ENCODE measurements around the gene MACROD2.

The MACROD2 gene

GRCh38 chr20:14643556-14643955, 648.2 kb downstream of the MACROD2 start:
- DNase-seq (ENCODE audit: low read depth, low spot score): no peak

DNA sequence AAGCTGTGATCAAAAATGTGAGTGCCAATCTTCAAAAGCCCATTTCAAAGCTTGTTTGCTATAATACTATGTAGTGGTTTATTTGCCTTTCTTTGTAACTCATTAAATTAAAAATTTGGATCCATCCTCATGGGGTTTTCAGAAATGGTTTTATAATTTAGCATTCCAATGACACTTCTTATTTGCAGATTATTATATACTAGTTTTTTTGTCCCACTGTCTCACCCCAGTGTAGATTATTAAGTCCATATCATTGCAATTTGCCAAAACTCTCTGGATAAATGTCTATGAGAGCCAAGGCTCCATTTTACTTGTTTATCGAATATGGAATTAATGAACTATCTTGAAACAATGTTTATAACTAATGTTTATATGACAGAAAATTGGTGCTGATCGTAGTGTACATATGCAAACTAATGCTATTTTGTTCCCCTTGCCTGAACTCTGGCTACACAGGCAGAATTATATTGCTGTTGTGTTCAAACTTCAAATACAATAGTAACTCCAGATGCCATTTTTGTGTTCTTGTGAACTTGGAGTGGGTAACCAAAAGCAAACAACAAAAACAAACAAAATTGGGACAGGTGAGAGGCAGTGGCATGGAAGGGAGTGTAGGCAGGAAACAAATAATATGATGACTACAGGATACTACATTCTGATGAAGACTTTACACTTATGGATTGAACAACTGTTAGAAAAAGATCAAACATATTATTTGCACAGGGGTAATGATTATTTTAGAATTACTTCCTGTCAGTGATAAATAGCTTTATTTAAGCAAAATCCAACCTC, 649.2 kb downstream of the MACROD2 start:
- no peak overlapping the region for H3K4me3 ChIP-seq (ENCODE audit: low read length)
- DNase-seq (ENCODE audit: low read depth, low spot score): no peak

More at GRCh38 chr20:14643556-14643955, 648.2 kb downstream of the MACROD2 start:
- H3K4me3 ChIP-seq (ENCODE audit: low read length): no peak overlapping the region

DNA sequence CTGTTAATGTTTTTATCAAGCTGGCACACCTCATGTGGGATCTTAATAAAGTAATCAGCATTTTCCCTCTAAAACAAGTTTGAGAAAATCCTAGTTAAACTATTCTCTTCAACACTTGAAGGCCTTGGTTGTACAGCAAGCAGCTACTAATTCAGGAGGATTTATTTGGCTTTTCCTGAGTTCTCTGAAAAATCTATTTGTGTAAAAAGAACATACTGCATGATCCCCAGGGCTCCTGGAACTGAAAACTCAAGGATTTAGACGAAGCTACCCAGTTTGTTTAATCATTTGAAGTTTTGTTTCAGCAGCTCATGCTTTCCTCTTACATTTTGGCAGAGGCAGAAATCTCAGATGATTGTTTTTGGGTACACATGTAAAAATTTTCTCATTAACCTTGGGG, 651.7 kb downstream of the MACROD2 start:
- no peak overlapping the region for H3K4me3 ChIP-seq (ENCODE audit: low read length)
- DNase-seq (ENCODE audit: low read depth, low spot score): no peak

- no peak for DNase-seq (ENCODE audit: low read depth, low spot score)
- no peak overlapping the region for H3K4me3 ChIP-seq (ENCODE audit: low read length)
Observed at GRCh38 chr20:14649662-14650061, 654.3 kb downstream of the MACROD2 start.

DNA sequence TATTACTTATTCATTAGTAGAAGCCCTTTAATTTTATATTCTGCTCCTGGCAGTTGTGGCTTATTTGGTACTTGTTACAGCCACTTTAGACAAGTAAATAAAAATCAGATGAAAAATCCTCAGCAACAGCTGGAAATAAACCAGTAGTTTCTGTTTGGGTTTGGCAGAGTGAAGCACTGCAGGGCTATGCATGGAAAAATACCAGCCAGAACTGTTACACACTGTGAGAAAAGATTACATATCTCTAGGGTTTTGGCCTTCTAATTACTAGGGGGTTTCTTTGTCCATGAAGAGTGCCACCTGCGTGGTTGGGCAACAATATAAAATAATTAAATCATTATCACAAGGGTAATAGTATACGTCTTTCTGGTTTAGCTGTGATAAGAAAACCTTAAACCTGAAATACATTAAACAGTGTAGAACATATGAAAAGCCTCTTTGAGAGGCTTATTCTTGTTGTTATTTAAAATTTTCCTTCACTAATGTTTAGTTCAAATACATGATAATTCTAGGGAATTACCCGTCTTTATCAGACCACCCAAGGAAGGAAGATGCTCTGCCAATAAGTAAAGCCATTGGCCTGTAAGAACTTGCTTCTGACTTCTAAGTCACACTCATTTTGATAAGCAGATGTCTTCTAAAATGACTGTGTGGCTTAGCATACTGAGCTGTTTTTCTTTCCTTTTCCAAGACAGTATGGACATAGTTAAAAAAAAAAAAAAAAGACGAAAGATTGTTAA, 662.1 kb downstream of the MACROD2 start:
- no peak for DNase-seq (ENCODE audit: low read depth, low spot score)

DNA sequence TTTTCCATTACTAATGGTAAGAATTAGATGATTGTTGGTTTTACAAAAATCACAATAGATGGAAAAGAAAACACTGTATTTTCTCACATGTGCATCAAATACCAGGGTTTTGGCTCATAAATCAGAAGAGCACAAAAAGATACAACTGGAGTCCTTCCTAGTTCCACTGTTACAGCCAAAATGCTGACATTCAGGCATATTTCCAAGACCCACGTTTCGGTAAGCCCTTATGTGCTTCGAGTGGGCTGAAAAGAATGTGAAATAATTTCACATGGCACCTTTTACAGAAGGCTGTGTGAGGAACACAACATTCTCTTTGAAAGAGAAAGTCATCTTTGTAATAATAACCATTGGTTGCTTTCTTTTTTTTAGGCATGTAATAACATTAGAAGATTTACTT, 668.8 kb downstream of the MACROD2 start:
- no peak for DNase-seq (ENCODE audit: low read depth, low spot score)
- no peak overlapping the region for H3K4me3 ChIP-seq (ENCODE audit: low read length)

More for the DNA sequence above, 662.1 kb downstream of the MACROD2 start:
- H3K4me3 ChIP-seq (ENCODE audit: low read length): no peak overlapping the region

GRCh38 chr20:14666696-14667095, 671.4 kb downstream of the MACROD2 start:
- no peak for DNase-seq (ENCODE audit: low read depth, low spot score)
- no peak overlapping the region for H3K4me3 ChIP-seq (ENCODE audit: low read length)

DNA sequence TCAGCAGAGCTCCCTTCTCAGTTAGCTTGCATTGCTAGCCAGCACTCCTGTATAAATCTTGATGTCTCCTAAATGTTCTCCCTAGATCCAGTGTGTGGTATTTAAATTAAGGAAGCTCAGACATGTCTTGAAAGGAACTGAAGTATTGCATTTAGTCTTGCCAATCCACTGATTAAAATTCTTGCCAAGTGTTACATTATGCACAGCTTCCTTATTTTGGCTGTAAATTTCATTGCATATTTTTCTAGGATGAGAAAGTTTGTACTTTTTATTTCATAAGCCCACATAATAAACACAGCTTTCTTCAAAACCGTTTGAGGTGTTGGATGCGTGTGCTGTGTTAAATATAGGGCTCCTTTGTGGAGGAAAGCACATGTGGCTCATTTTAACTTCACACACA, 671.9 kb downstream of the MACROD2 start:
- no peak for DNase-seq (ENCODE audit: low read depth, low spot score)
- no peak overlapping the region for H3K4me3 ChIP-seq (ENCODE audit: low read length)

DNA sequence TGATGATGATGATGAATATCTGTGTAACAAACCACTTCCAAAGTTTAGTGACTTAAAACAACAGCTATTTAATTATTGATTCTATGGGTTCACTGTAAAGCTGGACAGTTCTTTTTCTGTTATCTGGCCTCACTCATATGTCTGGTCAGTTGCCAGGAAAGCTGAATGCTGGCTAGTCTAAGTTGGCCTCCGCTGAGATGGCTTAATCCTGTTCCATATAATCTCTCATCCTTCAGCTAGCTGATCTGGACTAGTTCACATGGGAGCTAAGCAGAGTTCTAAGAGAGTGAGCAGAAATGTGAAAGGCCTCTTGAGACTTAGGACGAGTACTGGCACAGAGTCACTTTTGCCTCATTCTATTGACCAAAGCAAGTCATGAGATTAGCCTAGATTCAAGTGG, 676.8 kb downstream of the MACROD2 start:
- no peak overlapping the region for H3K4me3 ChIP-seq (ENCODE audit: low read length)
- no peak for DNase-seq (ENCODE audit: low read depth, low spot score)

- no peak overlapping the region for H3K4me3 ChIP-seq (ENCODE audit: low read length)
- no peak for DNase-seq (ENCODE audit: low read depth, low spot score)
Observed at GRCh38 chr20:14673164-14673563, 677.8 kb downstream of the MACROD2 start.

DNA sequence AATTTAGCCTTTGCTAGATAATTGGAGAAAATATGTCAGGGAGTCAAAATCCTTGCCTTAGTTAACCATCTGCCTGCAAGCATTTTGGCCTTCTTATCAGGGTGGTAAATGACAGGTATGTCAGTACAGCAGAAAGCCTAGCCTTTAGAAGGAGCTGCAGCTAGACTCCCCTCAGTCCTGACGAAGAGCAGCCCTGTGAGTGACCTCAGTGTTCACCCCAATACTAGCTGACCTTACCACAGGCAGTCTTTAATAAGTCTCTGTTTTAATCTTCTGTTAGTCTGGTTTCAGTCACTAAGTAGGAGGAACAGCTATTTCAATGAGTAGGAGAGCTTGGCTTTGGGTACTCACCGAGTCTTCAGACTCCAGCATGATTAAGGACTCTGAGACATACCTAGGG, 682.1 kb downstream of the MACROD2 start:
- H3K4me3 ChIP-seq (ENCODE audit: low read length): no peak overlapping the region

DNA sequence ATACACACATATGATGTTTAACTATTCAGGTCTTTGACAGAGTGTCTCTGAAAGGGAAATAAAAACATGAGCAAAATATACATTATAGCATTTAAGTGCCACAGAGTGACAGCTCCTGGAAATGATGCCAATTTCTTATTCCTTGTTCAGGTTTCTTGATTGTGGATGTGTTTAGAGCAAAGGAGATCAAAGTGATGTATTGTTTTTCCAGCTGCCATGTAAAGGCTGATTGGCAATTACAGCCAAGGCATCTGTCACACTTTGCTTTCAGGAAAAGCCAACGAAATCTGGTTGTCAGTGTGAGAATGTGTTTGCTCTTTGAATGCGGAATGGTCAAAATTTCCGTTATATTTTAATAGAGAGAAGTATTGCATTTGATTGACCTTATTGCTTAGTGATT, 689.9 kb downstream of the MACROD2 start:
- DNase-seq (ENCODE audit: low read depth, low spot score): no peak
- H3K4me3 ChIP-seq (ENCODE audit: low read length): no peak overlapping the region

More for the DNA sequence above, 682.1 kb downstream of the MACROD2 start:
- DNase-seq (ENCODE audit: low read depth, low spot score): no peak

DNA sequence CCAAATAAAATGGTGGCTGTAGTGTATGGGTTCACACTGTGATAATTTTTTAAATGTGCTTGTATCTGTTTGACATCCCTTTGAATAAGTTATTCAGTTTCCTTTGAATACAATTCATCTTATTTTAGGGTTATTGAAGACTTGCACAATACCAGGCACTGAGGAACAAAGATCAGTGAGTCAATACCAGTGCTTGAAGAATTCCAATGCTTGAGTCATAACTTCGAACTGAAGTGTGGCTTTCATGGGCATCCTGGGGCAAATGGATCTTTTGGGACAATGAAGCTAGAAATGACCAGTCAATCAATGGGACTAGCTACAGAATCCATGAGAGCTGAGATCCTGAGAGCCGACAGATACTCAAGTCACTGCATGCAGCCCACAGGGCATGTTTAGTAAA, 692.0 kb downstream of the MACROD2 start:
- H3K4me3 ChIP-seq (ENCODE audit: low read length): no peak overlapping the region
- DNase-seq (ENCODE audit: low read depth, low spot score): no peak

DNA sequence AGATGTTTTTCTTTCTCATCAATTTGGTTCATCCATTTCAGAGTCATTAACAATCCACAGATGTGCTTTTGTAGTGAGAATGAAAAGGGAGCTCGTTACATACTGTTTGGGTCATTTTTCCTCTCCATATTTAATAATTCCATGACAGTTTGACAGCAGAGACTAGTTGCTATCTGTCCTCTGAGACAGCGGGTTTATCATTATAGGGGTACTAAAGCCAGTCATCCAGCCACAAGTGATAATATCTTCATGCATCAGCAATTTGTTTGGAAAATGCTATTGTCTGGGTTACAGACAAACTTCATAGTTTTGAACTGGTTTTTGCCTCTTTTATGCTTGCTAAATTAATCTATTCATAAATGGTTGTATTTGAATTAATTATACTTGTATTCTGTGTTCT, 692.7 kb downstream of the MACROD2 start:
- H3K4me3 ChIP-seq (ENCODE audit: low read length): no peak overlapping the region
- DNase-seq (ENCODE audit: low read depth, low spot score): no peak

DNA sequence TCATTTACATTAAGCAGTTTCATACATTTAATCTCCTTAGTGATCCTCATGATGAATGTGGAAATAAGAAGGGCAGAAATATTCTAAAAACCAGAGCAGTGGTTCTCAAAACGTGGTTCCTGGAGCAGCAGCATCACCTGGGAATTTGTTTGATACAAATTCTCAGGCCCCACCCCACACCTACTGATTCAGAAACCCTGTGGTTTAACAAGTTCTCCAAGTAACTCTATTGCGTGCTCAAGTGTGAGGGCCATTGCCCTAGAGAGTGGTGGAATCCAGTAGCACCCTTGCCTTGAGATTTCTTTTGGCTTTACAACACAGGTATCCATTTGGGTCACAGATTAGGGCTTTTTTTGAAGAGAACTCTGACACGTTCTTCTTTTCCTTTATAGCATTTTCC, 696.7 kb downstream of the MACROD2 start:
- DNase-seq (ENCODE audit: low read depth, low spot score): no peak
- no peak overlapping the region for H3K4me3 ChIP-seq (ENCODE audit: low read length)

- no peak for DNase-seq (ENCODE audit: low read depth, low spot score)
- H3K4me3 ChIP-seq (ENCODE audit: low read length): no peak overlapping the region
Observed at GRCh38 chr20:14696478-14696877, 701.2 kb downstream of the MACROD2 start.

GRCh38 chr20:14696937-14697336, 701.6 kb downstream of the MACROD2 start:
- DNase-seq (ENCODE audit: low read depth, low spot score): no peak
- no peak overlapping the region for H3K4me3 ChIP-seq (ENCODE audit: low read length)

DNA sequence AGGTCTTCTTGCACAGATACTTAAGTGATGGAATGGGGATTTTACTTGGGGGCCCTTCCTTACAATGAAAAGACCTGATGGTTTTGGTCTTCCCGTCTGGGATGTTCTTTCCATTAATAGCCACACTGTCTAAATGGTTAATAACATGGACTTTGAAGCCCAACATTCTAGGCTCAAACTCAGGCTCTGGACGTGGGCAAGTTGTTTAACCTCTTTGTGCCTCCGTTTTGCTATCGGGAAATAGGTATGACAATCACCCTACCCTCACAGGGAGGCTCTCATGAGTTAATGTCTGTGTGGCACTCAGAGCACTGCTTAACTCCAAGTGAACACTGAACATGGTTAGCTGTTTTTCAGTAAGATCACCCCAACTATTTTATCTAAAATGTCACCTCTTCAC, 702.8 kb downstream of the MACROD2 start:
- H3K4me3 ChIP-seq (ENCODE audit: low read length): no peak overlapping the region
- DNase-seq (ENCODE audit: low read depth, low spot score): no peak

DNA sequence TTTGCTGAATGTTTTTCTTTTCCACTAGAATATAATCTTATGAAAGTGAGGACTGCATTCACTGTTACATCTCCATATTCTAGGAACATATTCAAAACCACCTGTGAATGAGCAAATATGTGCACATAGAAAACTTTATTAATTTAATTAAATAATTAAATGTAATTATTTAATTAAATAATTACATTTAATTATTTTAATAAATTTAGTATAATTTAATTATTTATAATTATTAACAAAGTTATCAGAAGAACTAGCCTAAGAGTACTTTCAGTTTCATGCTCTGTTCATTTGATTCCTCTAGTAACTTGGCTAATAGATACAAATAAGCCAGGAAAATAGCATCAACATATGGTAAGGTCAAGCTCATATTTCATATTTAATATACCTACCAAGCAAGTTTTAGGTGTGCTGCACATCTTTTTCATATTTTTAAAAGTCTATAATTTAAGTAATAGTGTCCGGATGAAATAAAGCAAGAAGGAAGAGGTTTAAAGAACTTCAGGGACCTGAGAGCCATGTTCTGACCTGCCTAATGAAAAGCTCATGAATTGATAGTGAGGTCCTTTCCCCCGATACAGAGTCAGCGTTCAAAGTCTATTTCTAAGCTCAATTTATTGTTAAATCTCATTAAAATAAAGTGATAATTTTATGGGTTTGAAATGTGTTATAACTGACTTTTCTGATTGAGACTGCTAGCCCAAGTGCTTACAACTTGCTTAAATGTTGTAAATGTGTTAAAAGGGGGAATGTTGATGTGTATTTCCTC, 703.5 kb downstream of the MACROD2 start:
- no peak for DNase-seq (ENCODE audit: low read depth, low spot score)
- no peak overlapping the region for H3K4me3 ChIP-seq (ENCODE audit: low read length)

DNA sequence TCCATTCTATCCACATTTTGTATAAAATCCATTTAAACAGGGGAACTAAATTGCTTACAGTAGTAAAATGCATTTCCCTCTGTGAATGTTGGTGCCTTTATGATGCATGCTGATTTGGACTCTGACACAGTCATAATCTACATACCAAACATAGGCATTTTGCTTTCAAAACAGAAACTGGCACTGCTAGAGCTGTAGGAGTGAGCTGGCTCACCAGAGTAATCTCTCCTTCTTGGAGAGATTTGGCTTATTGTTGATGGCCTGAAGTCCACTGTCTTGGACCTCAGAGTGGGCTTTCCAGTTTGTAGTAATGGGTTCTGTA, 705.3 kb downstream of the MACROD2 start:
- DNase-seq (ENCODE audit: low read depth, low spot score): no peak
- H3K4me3 ChIP-seq (ENCODE audit: low read length): no peak overlapping the region

Data from Jurkat, Clone E6-1 (cell line).